K562 (cell line): ENCODE data around the gene SCUBE2. TPM values are rescaled to one million over a fixed set of nuclear protein-coding genes. Genes with fewer than 3 reads are reported as not detected.

Source experiments
- ATAC-seq: fragments of 200-7000 bp; cut with Tn5 transposase; 3 replicates; pipeline ENCODE4 v1.9.1; 2020; ENCODE audit warnings: moderate library complexity
- BruUV-seq: library from RNA; stranded (reverse); fragments of 400-500 nt; replicated peaks from 2 replicates; lab custom pipeline; 2021; lab: Mats Ljungman, UMichigan
- CTCF ChIA-PET: fragments of 300-600 bp; formaldehyde crosslinking; extraction: SDS; loops from one replicate; lab custom pipeline; 2021; ENCODE audit warnings: low intra/inter-chr PET ratio; lab: Yijun Ruan, JAX
- POLR2A ChIA-PET: fragments of 300-600, 350-650 bp; sonication (Branson Sonifier 250); formaldehyde crosslinking; extraction: SDS; loops from one replicate; lab custom pipeline; 2021; ENCODE audit warnings: antibody characterized with exemption, inconsistent platforms; lab: Yijun Ruan, JAX
- DNase-seq, 4 experiments: peaks; one replicate each; pipeline versions ENCODE4 v3.0.0 to v3.0.0-alpha.2; 2011 to 2018; ENCODE audit warnings: low spot score in 3 of 4, mixed read lengths in 3 of 4; ENCODE audit errors: extremely low read depth in 1 of 4
- FAIRE-seq: peaks from 2 replicates; lab custom pipeline; 2011; peaks lifted over from hg19 to GRCh38; lab: Jason Lieb, UNC
- H2AFZ ChIP-seq: 2 replicates; pipeline ENCODE4 v1.6.0; 2011; ENCODE audit warnings: low read depth, low read length, control low read depth, inconsistent platforms
- H3K27ac ChIP-seq: fragments of 200-600 bp; 3 replicates; pipeline ENCODE4 v1.8.0; 2011; ENCODE audit warnings: low read depth, mild to moderate bottlenecking, control low read depth, inconsistent platforms, low read length, moderate library complexity, mixed read lengths; ENCODE audit errors: extremely low read depth
- H3K27me3 ChIP-seq, 2 experiments: fragments of 300-600 bp in 1 of 2; 2 replicates in 1 of 2; 3 replicates in 1 of 2; pipeline versions ENCODE4 v1.6.0 to v1.8.0; 2011; ENCODE audit warnings: inconsistent platforms in 2 of 2, low read length in 2 of 2, mild to moderate bottlenecking in 1 of 2, mixed read lengths in 1 of 2, moderate library complexity in 1 of 2; ENCODE audit not compliant: control insufficient read depth in 2 of 2, insufficient read depth in 2 of 2
- H3K36me3 ChIP-seq: fragments of 300-600 bp; 3 replicates; pipeline ENCODE4 v1.8.0; 2011; ENCODE audit warnings: mild to moderate bottlenecking, low read length, inconsistent platforms; ENCODE audit not compliant: control insufficient read depth, insufficient read depth
- H3K4me1 ChIP-seq, 2 experiments: fragments of 200-600 bp in 1 of 2; replicated peaks in 1 of 2; 2 replicates in 1 of 2; 3 replicates in 1 of 2; pipeline versions ENCODE4 v1.5.1 to v1.8.0; 2011; ENCODE audit warnings: inconsistent platforms in 2 of 2, low read length in 2 of 2, mild to moderate bottlenecking in 1 of 2, mixed read lengths in 1 of 2, moderate library complexity in 1 of 2; ENCODE audit not compliant: control insufficient read depth in 2 of 2, insufficient read depth in 2 of 2
- H3K4me2 ChIP-seq: 2 replicates; pipeline ENCODE4 v1.6.1; 2011; ENCODE audit warnings: low read length, control low read depth, inconsistent platforms, mixed read lengths; ENCODE audit not compliant: insufficient read depth
- H3K4me3 ChIP-seq: fragments of 200-600 bp; sonication (generic), shearing (Covaris generic); 2 replicates; pipeline ENCODE4 v1.5.1; 2016; ENCODE audit warnings: control low read depth, inconsistent platforms
- H3K79me2 ChIP-seq: fragments of 200-600 bp; 3 replicates; pipeline ENCODE4 v1.8.0; 2011; ENCODE audit warnings: low read length, inconsistent platforms; ENCODE audit not compliant: control insufficient read depth, insufficient read depth
- H3K9ac ChIP-seq, 2 experiments: 2 replicates each; pipeline versions ENCODE4 v1.6.0 to v1.6.1; 2011; ENCODE audit warnings: low read depth in 2 of 2, low read length in 2 of 2, control low read depth in 1 of 2, inconsistent platforms in 1 of 2, mild to moderate bottlenecking in 1 of 2, mixed read lengths in 1 of 2; ENCODE audit not compliant: insufficient read depth in 1 of 2
- H3K9me1 ChIP-seq: one replicate; pipeline ENCODE4 v1.6.0; 2011; ENCODE audit warnings: inconsistent platforms, mild to moderate bottlenecking, low read length, moderate library complexity; ENCODE audit not compliant: control insufficient read depth, insufficient read depth
- H3K9me3 ChIP-seq: replicated peaks from 2 replicates; pipeline ENCODE4 v1.5.1; 2011; ENCODE audit warnings: low read depth, low read length, inconsistent platforms; ENCODE audit not compliant: control insufficient read depth, insufficient read depth
- H4K20me1 ChIP-seq: replicated peaks from 2 replicates; pipeline ENCODE4 v1.6.1; 2011; ENCODE audit warnings: low read length, inconsistent platforms, mixed read lengths; ENCODE audit not compliant: control insufficient read depth, insufficient read depth
- CEBPG ChIP-seq, 3 experiments: fragments of 200-800 bp in 1 of 3; sonication (Bioruptor generic) in 1 of 3; sonication (generic) in 1 of 3; formaldehyde crosslinking in 1 of 3; IDR thresholded peaks in 2 of 3; conservative IDR thresholded peaks in 1 of 3; 2 replicates each; pipeline versions ENCODE4 v1.6.1 to v1.8.0; 2016 to 2022; ENCODE audit warnings: missing compliant biosample characterization in 2 of 3, missing genetic modification characterization in 2 of 3, mild to moderate bottlenecking in 1 of 3, missing genetic modification reagents in 1 of 3
- HNRNPUL1 ChIP-seq: fragments of 200-400 bp; formaldehyde crosslinking; IDR thresholded peaks from 2 replicates; pipeline ENCODE4 v1.6.1; 2017; ENCODE audit warnings: low read length
- NBN ChIP-seq: fragments of 450-650 bp; IDR thresholded peaks from 2 replicates; pipeline ENCODE4 v1.6.1; 2016; ENCODE audit warnings: low read depth, mild to moderate bottlenecking
- RBM22 ChIP-seq: fragments of 200-400 bp; formaldehyde crosslinking; IDR thresholded peaks from 2 replicates; pipeline ENCODE4 v1.6.1; 2018; ENCODE audit warnings: low read length, low read depth; ENCODE audit not compliant: poor library complexity, severe bottlenecking
- ZBTB17 ChIP-seq: fragments of 450-650 bp; formaldehyde crosslinking; IDR thresholded peaks from 2 replicates; pipeline ENCODE4 v1.4.0; 2020; ENCODE audit warnings: mild to moderate bottlenecking
- ZNF79 ChIP-seq: fragments of 250-450 bp; sonication (Bioruptor Pico); IDR thresholded peaks from 2 replicates; pipeline ENCODE4 v1.4.0; 2020; ENCODE audit warnings: low read depth, mild to moderate bottlenecking, moderate library complexity
- WGBS: fragments of 100-300 bp; shearing (Covaris generic); methylation state at CpG from one replicate; pipeline ENCODE4 v1.1.6; 2016; ENCODE audit warnings: low coverage, mixed read lengths; ENCODE audit not compliant: insufficient coverage; ENCODE audit errors: missing lambda C conversion rate; 5-methylcytosine and 5-hydroxymethylcytosine counted together
- in situ Hi-C: fragments of 300-500 bp; cut with MboI; formaldehyde crosslinking; loops from 4 replicates; pipeline ENCODE4 v1.15.0; 2018; ENCODE audit warnings: inconsistent platforms, mixed read lengths
- intact Hi-C: fragments of 100-400 bp; cut with micrococcal nuclease; formaldehyde crosslinking; loops from 2 replicates; pipeline ENCODE4 v1.14.2; 2022
- microRNA-seq: library from miRNA; unstranded; fragments of <30 nt; microRNA quantifications from one replicate; pipeline ENCODE4, GENCODE V29; 2018; ENCODE audit warnings: borderline microRNAs expressed
- polyA plus RNA-seq, 8 experiments: library from polyadenylated mRNA; depleted of rRNA in 4 of 8; stranded (reverse) in 5 of 8; unstranded in 3 of 8; fragments of >200 nt; fragmentation: Nextera tagmentation in 2 of 8; fragmentation: Illumina TruSeq in 1 of 8; extraction: Ambion mirVana in 2 of 8; extraction: Trizol in 1 of 8; gene quantifications; 2 replicates each; pipeline versions ENCODE4 v1.2.1 to v1.2.3, GENCODE V29; 2011 to 2014; ENCODE audit warnings: inconsistent platforms in 1 of 8, missing spikeins in 1 of 8
- small RNA-seq: library from RNA; depleted of rRNA; stranded (forward); fragments of <200 nt; gene quantifications from one replicate; pipeline ENCODE3, GENCODE V24; 2014
- total RNA-seq, 7 experiments: library from RNA; depleted of rRNA in 6 of 7; stranded (reverse); fragments of >200 nt in 6 of 7; fragmentation: Illumina TruSeq in 2 of 7; extraction: Trizol in 2 of 7; gene quantifications; 2 replicates each; pipeline versions ENCODE4 v1.2.1 to v1.2.3, GENCODE V29; 2011 to 2021; ENCODE audit warnings: low replicate concordance in 1 of 7
- TF ChIP-seq, protein P1 (sequence below): fragments of 450-650 bp; IDR thresholded peaks from 2 replicates; pipeline ENCODE4 v1.6.1; 2014; ENCODE audit warnings: low read depth, mild to moderate bottlenecking, moderate library complexity, borderline replicate concordance

Gene SCUBE2
- total and polyA plus RNA-seq, 9 of the 15 experiments (the other 6 are each of a cell fraction or from before 2014, with no cell fraction given), result 0.06 to 0.40 (median 0.07) TPM; not detected in 6

- BruUV-seq, result no TSS peak
- DNase-seq, result no peak
- Histone ChIP-seq H3K79me2 (no peaks in the 10 kb centered on the region), H4K20me1 (no peaks in the 10 kb centered on the region), H2AFZ (no peak overlapping the region), H3K4me2 (no peak overlapping the region; the same call in 1 of the 2 replicates), H3K9me3 (no peaks in the 10 kb centered on the region), H3K9ac (no peak overlapping the region), H3K4me1 (peaks cover 0 to 10% of the 10 kb centered on the region in 2 experiments; a peak in 3 of 5 replicates), H3K9me1 (no peaks in the 10 kb centered on the region), H3K36me3 (no peaks in the 10 kb centered on the region), H3K4me3 (no peak overlapping the region), H3K27me3 (no peaks in the 10 kb centered on the region), H3K27ac (no peak overlapping the region)
- 50% methylated on average over 2 of the region's 2 CpGs for WGBS
- ATAC-seq, result no peak
- intact Hi-C loops, result no loop called here
- CTCF ChIA-PET, result no interaction called here
- in situ Hi-C loops, result no loop called here
- POLR2A ChIA-PET, result interaction anchor here (1.2 kb wide), 1 partner anchor 11 kb away, joined by 3 read pairs; no protein-coding TSS in a partner anchor
- no peak for FAIRE-seq
- TF ChIP-seq ZBTB17 (CRISPR knock-in tag) (no peak), RBM22 (no peak), NBN (no peak), CEBPG (CRISPR knock-in tag; IDR thresholded peaks at IDR 0.05) (no peak), CEBPG (tag; conservative IDR thresholded peaks at IDR 0.05 in 1 of 2, IDR thresholded peaks at IDR 0.05 in 1 of 2) (0 out of 4 replicates have a peak, but pooled peaks of 1 of the 2 experiments have one; percentile 29), HNRNPUL1 (no peak), ZNF79 (CRISPR knock-in tag) (no peak)
- TF ChIP-seq, protein P1, sequence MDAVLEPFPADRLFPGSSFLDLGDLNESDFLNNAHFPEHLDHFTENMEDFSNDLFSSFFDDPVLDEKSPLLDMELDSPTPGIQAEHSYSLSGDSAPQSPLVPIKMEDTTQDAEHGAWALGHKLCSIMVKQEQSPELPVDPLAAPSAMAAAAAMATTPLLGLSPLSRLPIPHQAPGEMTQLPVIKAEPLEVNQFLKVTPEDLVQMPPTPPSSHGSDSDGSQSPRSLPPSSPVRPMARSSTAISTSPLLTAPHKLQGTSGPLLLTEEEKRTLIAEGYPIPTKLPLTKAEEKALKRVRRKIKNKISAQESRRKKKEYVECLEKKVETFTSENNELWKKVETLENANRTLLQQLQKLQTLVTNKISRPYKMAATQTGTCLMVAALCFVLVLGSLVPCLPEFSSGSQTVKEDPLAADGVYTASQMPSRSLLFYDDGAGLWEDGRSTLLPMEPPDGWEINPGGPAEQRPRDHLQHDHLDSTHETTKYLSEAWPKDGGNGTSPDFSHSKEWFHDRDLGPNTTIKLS, result no peak
Observed at GRCh38 chr11:8971196-8971923, 120.0 kb downstream of the SCUBE2 start.

Small RNA genes lying within 50 kb of the gene (microRNA-seq; reads per million reads assigned to microRNA genes)
- gene MIR5691, result not detected

Small RNA genes lying within 50 kb of the gene (small RNA-seq; reads per million reads assigned to genes)
- not detected for gene MIR5691

Other genes with a start within 250 kb of the SCUBE2 start
- gene AKIP1, start 180.4 kb downstream of the SCUBE2 start, total RNA-seq (2014; rRNA removed), result 36.2 and 48.7 TPM in 2 replicates
- 25.5 and 28.6 TPM in 2 replicates for gene AKIP1, start 180.4 kb downstream of the SCUBE2 start, total RNA-seq (2014; rRNA removed; fragmentation: Illumina TruSeq; extraction: Trizol)
- gene AKIP1, start 180.4 kb downstream of the SCUBE2 start, total RNA-seq (2015; rRNA removed; fragmentation: Illumina TruSeq; extraction: Trizol), result 37.1 and 40.2 TPM in 2 replicates
- gene AKIP1, start 180.4 kb downstream of the SCUBE2 start, total RNA-seq (2021), result 40.0 and 41.6 TPM in 2 replicates
- 47.2 and 49.2 TPM in 2 replicates for gene AKIP1, start 180.4 kb downstream of the SCUBE2 start, polyA plus RNA-seq (2011; rRNA removed)
- 34.2 and 40.1 TPM in 2 replicates for gene AKIP1, start 180.4 kb downstream of the SCUBE2 start, polyA plus RNA-seq (2014; fragmentation: Illumina TruSeq; extraction: Trizol)
- 10 to 100 TPM in 1 of 2 experiments, 1 to 10 TPM in 1; 9.0 to 15.1 TPM for gene AKIP1, start 180.4 kb downstream of the SCUBE2 start, polyA plus RNA-seq (2014; fragmentation: Nextera tagmentation; extraction: Ambion mirVana)
- 52.6 and 60.1 TPM in 2 replicates for gene AKIP1, start 180.4 kb downstream of the SCUBE2 start, polyA plus RNA-seq (2014; rRNA removed)
- not detected in 2 replicates for gene C11orf16, start 158.7 kb downstream of the SCUBE2 start, total RNA-seq (2014; rRNA removed)
- not detected in 2 replicates for gene C11orf16, start 158.7 kb downstream of the SCUBE2 start, total RNA-seq (2014; rRNA removed; fragmentation: Illumina TruSeq; extraction: Trizol)
- not detected in 2 replicates for gene C11orf16, start 158.7 kb downstream of the SCUBE2 start, total RNA-seq (2015; rRNA removed; fragmentation: Illumina TruSeq; extraction: Trizol)
- gene C11orf16, start 158.7 kb downstream of the SCUBE2 start, total RNA-seq (2021), result not detected in 2 replicates
- gene C11orf16, start 158.7 kb downstream of the SCUBE2 start, polyA plus RNA-seq (2011; rRNA removed), result not detected in 2 replicates
- not detected in 2 replicates for gene C11orf16, start 158.7 kb downstream of the SCUBE2 start, polyA plus RNA-seq (2014; fragmentation: Illumina TruSeq; extraction: Trizol)
- not detected for gene C11orf16, start 158.7 kb downstream of the SCUBE2 start, polyA plus RNA-seq (2014; fragmentation: Nextera tagmentation; extraction: Ambion mirVana)
- 0.05 TPM in 1 of 2 replicates, not detected in the other for gene C11orf16, start 158.7 kb downstream of the SCUBE2 start, polyA plus RNA-seq (2014; rRNA removed)
- not detected in 2 replicates for gene ASCL3, start 148.6 kb downstream of the SCUBE2 start, total RNA-seq (2014; rRNA removed)
- gene ASCL3, start 148.6 kb downstream of the SCUBE2 start, total RNA-seq (2014; rRNA removed; fragmentation: Illumina TruSeq; extraction: Trizol), result not detected in 2 replicates
- not detected in 2 replicates for gene ASCL3, start 148.6 kb downstream of the SCUBE2 start, total RNA-seq (2015; rRNA removed; fragmentation: Illumina TruSeq; extraction: Trizol)
- gene ASCL3, start 148.6 kb downstream of the SCUBE2 start, total RNA-seq (2021), result not detected in 2 replicates
- gene ASCL3, start 148.6 kb downstream of the SCUBE2 start, polyA plus RNA-seq (2011; rRNA removed), result not detected in 2 replicates
- gene ASCL3, start 148.6 kb downstream of the SCUBE2 start, polyA plus RNA-seq (2014; fragmentation: Illumina TruSeq; extraction: Trizol), result not detected in 2 replicates
- not detected for gene ASCL3, start 148.6 kb downstream of the SCUBE2 start, polyA plus RNA-seq (2014; fragmentation: Nextera tagmentation; extraction: Ambion mirVana)
- not detected in 2 replicates for gene ASCL3, start 148.6 kb downstream of the SCUBE2 start, polyA plus RNA-seq (2014; rRNA removed)
- gene TMEM9B, start 127.2 kb downstream of the SCUBE2 start, total RNA-seq (2014; rRNA removed), result 9.8 and 14.7 TPM in 2 replicates
- 17.8 and 19.9 TPM in 2 replicates for gene TMEM9B, start 127.2 kb downstream of the SCUBE2 start, total RNA-seq (2014; rRNA removed; fragmentation: Illumina TruSeq; extraction: Trizol)
- 15.8 and 19.4 TPM in 2 replicates for gene TMEM9B, start 127.2 kb downstream of the SCUBE2 start, total RNA-seq (2015; rRNA removed; fragmentation: Illumina TruSeq; extraction: Trizol)
- gene TMEM9B, start 127.2 kb downstream of the SCUBE2 start, total RNA-seq (2021), result 14.0 TPM in 2 replicates
- gene TMEM9B, start 127.2 kb downstream of the SCUBE2 start, polyA plus RNA-seq (2011; rRNA removed), result 12.8 and 20.0 TPM in 2 replicates
- gene TMEM9B, start 127.2 kb downstream of the SCUBE2 start, polyA plus RNA-seq (2014; fragmentation: Illumina TruSeq; extraction: Trizol), result 12.5 and 16.0 TPM in 2 replicates
- 1 to 10 TPM; 7.7 to 9.6 TPM for gene TMEM9B, start 127.2 kb downstream of the SCUBE2 start, polyA plus RNA-seq (2014; fragmentation: Nextera tagmentation; extraction: Ambion mirVana)
- 11.9 and 16.6 TPM in 2 replicates for gene TMEM9B, start 127.2 kb downstream of the SCUBE2 start, polyA plus RNA-seq (2014; rRNA removed)
- gene NRIP3, start 87.6 kb downstream of the SCUBE2 start, total RNA-seq (2014; rRNA removed), result 10.9 and 11.4 TPM in 2 replicates
- gene NRIP3, start 87.6 kb downstream of the SCUBE2 start, total RNA-seq (2014; rRNA removed; fragmentation: Illumina TruSeq; extraction: Trizol), result 16.6 and 18.9 TPM in 2 replicates
- gene NRIP3, start 87.6 kb downstream of the SCUBE2 start, total RNA-seq (2015; rRNA removed; fragmentation: Illumina TruSeq; extraction: Trizol), result 12.9 and 13.8 TPM in 2 replicates
- gene NRIP3, start 87.6 kb downstream of the SCUBE2 start, total RNA-seq (2021), result 14.4 and 15.3 TPM in 2 replicates
- 12.0 and 18.7 TPM in 2 replicates for gene NRIP3, start 87.6 kb downstream of the SCUBE2 start, polyA plus RNA-seq (2011; rRNA removed)
- gene NRIP3, start 87.6 kb downstream of the SCUBE2 start, polyA plus RNA-seq (2014; fragmentation: Illumina TruSeq; extraction: Trizol), result 11.6 and 12.6 TPM in 2 replicates
- 1 to 10 TPM; 4.4 to 6.4 TPM for gene NRIP3, start 87.6 kb downstream of the SCUBE2 start, polyA plus RNA-seq (2014; fragmentation: Nextera tagmentation; extraction: Ambion mirVana)
- gene NRIP3, start 87.6 kb downstream of the SCUBE2 start, polyA plus RNA-seq (2014; rRNA removed), result 7.4 and 8.5 TPM in 2 replicates
- 34.4 and 40.7 TPM in 2 replicates for gene DENND5A, start 173.8 kb upstream of the SCUBE2 start, total RNA-seq (2014; rRNA removed)
- 58.3 and 60.4 TPM in 2 replicates for gene DENND5A, start 173.8 kb upstream of the SCUBE2 start, total RNA-seq (2014; rRNA removed; fragmentation: Illumina TruSeq; extraction: Trizol)
- 58.5 and 60.4 TPM in 2 replicates for gene DENND5A, start 173.8 kb upstream of the SCUBE2 start, total RNA-seq (2015; rRNA removed; fragmentation: Illumina TruSeq; extraction: Trizol)
- 45.2 and 46.3 TPM in 2 replicates for gene DENND5A, start 173.8 kb upstream of the SCUBE2 start, total RNA-seq (2021)
- 130 and 160 TPM in 2 replicates for gene DENND5A, start 173.8 kb upstream of the SCUBE2 start, polyA plus RNA-seq (2011; rRNA removed)
- 78.4 and 86.4 TPM in 2 replicates for gene DENND5A, start 173.8 kb upstream of the SCUBE2 start, polyA plus RNA-seq (2014; fragmentation: Illumina TruSeq; extraction: Trizol)
- 10 to 100 TPM; 11.7 to 12.3 TPM for gene DENND5A, start 173.8 kb upstream of the SCUBE2 start, polyA plus RNA-seq (2014; fragmentation: Nextera tagmentation; extraction: Ambion mirVana)
- gene DENND5A, start 173.8 kb upstream of the SCUBE2 start, polyA plus RNA-seq (2014; rRNA removed), result 35.3 and 43.2 TPM in 2 replicates
- 58.5 and 65.8 TPM in 2 replicates for gene TMEM41B, start 223.0 kb upstream of the SCUBE2 start, total RNA-seq (2014; rRNA removed)
- gene TMEM41B, start 223.0 kb upstream of the SCUBE2 start, total RNA-seq (2014; rRNA removed; fragmentation: Illumina TruSeq; extraction: Trizol), result 51.5 and 58.8 TPM in 2 replicates
- gene TMEM41B, start 223.0 kb upstream of the SCUBE2 start, total RNA-seq (2015; rRNA removed; fragmentation: Illumina TruSeq; extraction: Trizol), result 34.5 and 37.0 TPM in 2 replicates
- 44.3 and 48.7 TPM in 2 replicates for gene TMEM41B, start 223.0 kb upstream of the SCUBE2 start, total RNA-seq (2021)
- 79.6 and 89.6 TPM in 2 replicates for gene TMEM41B, start 223.0 kb upstream of the SCUBE2 start, polyA plus RNA-seq (2011; rRNA removed)
- gene TMEM41B, start 223.0 kb upstream of the SCUBE2 start, polyA plus RNA-seq (2014; fragmentation: Illumina TruSeq; extraction: Trizol), result 28.1 and 28.8 TPM in 2 replicates
- 10 to 100 TPM; 17.1 to 24.7 TPM for gene TMEM41B, start 223.0 kb upstream of the SCUBE2 start, polyA plus RNA-seq (2014; fragmentation: Nextera tagmentation; extraction: Ambion mirVana)
- gene TMEM41B, start 223.0 kb upstream of the SCUBE2 start, polyA plus RNA-seq (2014; rRNA removed), result 58.7 and 75.6 TPM in 2 replicates